ENCODE results near the gene RAB8B.

The RAB8B gene

DNA sequence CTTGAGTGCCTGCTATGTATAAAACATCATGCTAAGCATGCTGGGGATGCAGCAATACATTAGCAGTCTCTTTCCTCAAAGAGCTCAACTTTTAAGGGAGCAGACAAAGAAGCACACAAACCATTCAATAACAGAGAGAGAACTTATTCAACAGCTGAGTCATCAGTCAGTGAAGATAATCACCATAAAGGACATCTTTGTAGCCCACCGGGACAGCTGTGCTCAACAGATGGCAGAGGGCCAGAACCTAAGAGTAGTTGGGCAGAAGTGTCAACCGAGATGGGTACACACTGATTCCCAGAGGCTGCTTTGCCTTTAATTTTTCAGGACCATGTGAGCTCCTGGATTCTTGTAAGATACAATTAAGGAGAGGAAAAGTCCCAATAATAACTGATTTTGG lies 4.2 kb upstream of the RAB8B start:
- DNase-seq (ENCODE audit: low spot score): no peak

DNA sequence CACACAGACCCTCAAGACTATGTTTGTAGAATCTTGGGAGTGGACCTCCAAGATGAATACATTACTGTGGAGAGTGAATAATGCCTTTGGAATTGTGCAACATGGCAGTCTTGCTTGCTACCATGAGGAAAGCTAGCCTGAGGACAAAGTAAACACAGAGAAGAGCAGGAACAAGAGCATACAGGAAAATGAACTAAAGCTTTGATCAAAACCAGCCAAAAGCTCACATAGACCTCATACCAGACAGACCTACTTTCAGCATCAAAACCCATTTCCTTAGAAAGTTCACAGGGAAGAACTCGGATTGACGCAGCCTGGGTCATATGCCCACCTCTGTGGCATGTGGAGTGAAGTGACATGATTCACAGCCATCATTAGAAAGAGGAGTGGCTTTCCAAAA lies 3.3 kb upstream of the RAB8B start:
- no peak for DNase-seq (ENCODE audit: low spot score)

- no peak for DNase-seq (ENCODE audit: low spot score)
These were observed 1.7 kb upstream of the RAB8B start for GRCh38 chr15:63187589-63188226.

DNA sequence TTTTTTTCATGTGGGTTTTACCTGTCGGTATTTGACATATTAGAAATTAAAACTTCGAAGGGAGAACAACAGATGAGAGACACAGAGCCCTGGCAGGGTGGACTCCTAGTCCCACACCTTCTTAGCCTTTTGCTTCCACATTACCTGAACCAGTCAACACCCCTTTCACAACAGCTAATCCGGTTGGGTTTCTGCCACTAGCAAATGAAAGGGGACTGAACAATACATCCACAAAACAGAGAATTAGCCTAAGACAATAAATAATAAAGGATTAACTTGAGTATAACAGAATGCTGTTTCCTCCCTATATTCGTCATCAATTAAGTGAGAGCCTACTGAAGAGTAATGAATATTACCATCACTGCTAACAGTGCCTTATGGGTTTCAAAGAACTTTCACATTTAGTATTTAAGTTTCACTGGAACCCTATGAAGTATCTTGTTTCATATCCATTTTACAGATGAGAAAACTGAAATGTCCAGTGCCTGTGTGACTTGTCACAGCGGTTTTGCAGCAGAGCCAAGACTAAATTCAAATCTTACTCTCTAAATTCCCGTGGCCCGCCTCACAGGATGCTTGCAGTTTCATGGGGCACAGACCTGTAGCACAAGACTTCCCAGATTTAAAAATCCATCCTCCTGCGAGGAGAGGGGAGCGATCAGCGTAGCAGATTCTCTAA lies 1.0 kb upstream of the RAB8B start:
- DNase-seq (ENCODE audit: low spot score): no peak

DNA sequence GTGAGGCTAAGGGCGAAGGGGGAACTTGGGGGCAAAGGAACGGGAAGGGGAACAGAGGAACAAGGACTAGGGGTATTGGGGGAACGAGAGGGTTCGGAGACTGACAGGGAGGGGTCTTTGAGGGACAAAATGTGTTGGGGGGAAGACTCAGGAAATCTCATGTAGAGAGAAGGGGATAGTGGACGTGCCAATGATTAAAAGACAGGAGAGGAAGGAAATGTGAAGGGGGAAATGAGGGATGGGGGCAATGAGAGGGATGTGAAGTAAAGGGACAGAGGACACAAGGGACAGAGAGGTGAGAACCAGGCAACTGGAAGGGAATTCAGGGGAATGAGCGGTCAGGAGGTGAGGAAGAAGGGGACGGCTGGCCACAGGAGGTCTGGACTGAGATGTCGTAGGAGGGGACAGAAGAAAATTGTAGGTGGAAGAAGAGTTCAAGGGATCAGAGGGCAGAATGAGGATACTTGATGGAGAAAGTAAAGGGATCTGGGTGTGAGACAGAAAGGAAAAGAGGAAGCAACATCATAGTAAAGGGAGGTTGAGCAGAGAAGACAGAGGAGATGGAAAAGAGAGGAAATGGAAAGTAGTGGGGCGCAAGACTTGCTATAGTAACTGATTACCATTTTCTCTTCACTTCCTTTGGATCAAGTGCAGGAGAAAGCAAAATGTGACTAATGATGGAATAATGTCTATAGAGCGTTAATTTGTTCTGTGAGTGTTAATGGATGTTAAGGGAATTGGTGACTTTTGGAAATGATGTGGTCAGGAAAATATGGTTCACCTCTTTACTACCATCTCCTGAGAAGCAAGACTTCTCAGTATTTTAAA lies 749 bp downstream of the RAB8B start:
- DNase-seq (ENCODE audit: low spot score): no peak

GRCh38 chr15:63190769-63191649 lies 1.6 kb downstream of the RAB8B start:
- no peak for DNase-seq (ENCODE audit: low spot score)

DNA sequence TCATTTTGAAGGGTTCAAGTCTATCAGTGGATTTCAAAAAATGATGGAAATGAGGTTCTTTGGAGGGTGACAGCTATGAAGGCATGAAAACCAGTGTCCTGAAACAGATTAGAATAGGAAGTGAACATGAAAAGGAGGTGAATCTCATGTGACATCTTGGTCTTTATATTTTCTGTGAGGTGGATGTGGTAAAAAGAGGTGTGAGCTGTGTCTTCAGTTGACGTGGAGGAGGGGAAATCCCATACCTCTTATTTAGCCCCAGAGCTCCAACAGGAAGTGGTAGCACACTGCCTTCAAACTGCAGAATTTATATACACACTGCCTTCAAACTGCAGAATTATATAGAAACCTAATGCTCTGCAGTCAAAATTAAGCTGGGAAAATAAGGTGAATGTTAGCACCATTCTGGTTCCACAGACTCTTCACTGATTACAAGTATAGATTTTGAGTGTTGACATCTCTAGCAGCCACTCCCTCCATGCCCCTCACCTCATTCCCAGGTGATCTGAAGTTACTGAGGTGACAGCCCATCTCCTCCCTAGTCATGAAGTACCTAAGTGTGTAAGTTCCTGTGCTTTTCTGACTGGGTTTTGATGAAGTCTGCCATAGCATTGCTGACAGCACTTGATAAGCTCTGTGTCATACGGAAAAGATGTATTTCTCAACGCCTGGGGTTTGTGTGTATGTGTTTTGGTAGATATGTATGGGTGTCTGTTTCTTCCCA lies 2.7 kb downstream of the RAB8B start:
- no peak for DNase-seq (ENCODE audit: low spot score)

GRCh38 chr15:63192619-63193206 lies 3.3 kb downstream of the RAB8B start:
- DNase-seq (ENCODE audit: low spot score): no peak

GRCh38 chr15:63194302-63194701 lies 4.9 kb downstream of the RAB8B start:
- DNase-seq (ENCODE audit: low spot score): no peak

DNA sequence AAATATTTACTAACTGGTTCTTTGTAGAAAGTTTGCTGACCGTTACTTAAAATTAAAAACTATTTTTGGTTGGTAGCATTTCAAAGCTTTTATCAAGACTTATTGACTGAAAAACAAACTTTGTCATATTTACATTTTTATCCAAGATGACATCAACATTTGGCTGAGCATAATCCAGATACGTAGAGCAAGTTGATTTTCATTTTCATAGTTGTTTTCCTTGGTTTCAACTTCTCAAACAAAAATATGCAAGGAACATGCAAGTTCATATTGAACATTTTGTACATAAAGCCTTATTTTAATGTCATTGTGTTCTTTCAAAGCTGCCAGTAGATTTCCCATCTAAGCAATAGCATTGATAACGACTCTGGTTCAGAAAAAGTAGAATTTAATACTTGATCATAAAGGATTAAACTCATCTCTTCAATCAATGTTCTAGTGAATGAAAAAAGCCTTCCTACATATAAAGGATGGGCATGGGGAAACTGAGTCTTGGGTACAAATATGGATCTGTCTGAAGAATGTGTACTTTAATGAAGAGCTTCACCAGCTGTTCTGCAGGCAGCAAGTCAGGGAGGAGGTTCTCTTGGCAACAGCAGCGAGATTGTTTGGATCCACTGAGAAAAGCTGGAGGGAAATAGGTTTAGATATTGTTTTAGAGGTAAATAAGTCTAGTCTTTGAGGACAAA lies 5.6 kb downstream of the RAB8B start:
- DNase-seq (ENCODE audit: low spot score): no peak

DNA sequence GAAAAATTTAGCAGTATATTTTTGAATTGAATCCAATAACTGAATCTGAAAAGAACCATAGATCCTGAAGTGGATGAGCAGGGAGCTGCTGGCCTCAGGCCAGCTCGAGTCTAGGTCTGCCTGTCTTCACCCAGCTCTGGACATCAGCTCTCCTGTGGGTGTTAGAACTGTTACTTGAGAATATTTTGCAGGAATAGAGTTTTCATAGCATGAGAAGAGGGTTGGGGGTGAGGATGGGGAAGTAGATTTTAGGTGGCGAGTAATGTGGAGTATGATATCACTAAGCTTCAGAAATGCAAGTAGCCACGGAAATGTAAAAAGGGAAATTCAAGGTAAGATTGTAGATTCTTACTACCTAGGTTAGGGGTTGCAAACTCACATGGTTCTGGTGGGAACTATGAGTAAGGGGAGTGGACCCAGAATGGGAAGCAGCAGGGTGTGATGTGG lies 6.2 kb downstream of the RAB8B start:
- no peak for DNase-seq (ENCODE audit: low spot score)

GRCh38 chr15:63196842-63197241 lies 7.4 kb downstream of the RAB8B start:
- DNase-seq (ENCODE audit: low spot score): no peak

GRCh38 chr15:63197626-63198025 lies 8.2 kb downstream of the RAB8B start:
- DNase-seq (ENCODE audit: low spot score): no peak

DNA sequence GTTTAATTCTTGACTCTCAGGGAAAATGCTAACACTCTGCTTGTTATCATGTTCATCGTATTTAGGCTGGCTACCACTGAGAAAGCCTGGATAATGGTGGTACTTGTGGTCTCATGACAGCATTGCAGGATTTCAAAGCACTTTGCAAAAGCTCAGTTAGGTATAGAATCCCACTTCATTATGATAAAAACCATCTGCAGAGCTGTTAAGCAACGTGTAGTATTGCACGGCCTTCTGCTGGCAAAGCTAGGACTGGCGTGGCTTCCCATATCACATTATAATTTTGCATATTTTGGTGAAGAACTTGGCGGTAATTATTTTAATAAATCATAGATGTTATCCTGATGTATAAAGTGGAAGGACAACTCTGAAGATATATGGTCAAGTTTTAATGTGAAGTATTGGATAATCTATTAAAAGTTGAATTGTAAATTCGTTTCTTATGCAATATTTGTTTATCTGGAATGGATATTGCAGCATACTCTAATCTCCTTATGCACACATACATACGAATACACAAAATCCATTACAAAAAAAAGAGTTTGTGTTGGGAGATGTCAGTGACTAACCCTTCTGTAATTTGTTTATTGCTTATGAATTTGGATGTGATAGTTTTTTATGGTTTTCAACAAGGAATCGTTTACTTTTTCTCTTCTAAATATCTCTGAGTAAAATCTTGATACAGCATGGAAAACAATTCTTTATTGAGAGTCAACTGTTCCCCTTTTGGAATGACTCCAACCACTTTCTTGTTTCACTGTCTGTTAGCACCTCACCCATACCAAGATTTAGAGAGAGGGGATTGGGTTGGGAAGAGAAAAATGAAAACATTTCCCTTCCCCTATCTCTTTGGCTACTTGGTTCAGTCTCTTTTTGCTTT lies 9.2 kb downstream of the RAB8B start:
- no peak for DNase-seq (ENCODE audit: low spot score)

DNA sequence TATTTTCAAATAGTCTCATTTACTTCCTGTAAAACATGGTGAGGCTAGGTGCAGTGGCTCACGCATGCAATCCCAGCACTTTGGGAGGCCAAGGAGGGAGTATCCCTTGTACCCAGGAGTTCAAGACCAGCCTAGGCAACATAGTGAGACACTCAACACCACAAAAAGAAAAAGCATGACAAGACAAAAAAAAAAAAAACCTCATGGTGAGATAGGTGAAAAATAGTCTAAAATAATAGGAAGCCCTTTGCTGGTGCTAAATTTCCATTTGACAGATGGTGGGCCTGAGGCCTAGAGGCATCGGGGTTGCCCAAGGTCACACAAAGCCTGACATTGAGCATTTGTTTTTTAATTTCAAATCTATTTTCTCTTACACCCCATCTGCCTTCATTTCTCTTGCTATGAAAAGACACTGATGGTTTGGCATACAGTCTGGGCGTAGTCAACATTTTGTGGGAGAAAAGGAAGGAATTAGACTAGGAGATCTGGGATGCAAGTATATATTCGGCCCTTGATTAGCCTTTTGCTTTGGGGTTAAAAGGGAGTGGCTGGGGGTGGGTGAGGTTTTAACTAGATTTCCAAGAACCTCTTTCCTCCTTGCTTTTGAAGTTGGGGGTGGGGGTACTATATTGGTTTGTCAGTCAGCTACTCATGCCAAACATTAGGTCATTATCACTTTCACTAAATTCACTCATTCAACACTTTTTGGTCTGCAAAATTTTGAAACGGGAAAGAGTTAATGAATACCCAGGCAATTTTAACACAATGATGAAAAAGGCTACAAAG lies 11.3 kb downstream of the RAB8B start:
- DNase-seq (ENCODE audit: low spot score): no peak

DNA sequence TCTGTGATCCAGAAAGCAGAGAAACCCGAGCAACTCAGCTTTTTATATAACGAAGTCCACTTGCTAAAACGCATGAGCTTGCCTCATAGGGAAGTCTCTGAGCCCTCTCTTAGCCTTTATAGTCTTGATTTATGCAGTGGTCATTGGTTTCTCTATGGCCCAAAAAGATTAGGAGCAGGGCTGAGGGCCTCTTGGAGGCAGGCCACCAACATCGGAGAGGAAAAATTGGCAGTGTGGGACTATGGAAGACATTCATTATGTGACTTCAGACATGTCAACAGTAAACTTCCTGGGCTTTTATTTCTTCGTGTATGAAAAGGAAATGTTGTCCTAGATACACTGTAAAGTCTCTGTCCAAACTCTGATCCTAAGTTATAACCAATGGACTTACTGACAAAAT lies 13.5 kb downstream of the RAB8B start:
- no peak for DNase-seq (ENCODE audit: low spot score)

DNA sequence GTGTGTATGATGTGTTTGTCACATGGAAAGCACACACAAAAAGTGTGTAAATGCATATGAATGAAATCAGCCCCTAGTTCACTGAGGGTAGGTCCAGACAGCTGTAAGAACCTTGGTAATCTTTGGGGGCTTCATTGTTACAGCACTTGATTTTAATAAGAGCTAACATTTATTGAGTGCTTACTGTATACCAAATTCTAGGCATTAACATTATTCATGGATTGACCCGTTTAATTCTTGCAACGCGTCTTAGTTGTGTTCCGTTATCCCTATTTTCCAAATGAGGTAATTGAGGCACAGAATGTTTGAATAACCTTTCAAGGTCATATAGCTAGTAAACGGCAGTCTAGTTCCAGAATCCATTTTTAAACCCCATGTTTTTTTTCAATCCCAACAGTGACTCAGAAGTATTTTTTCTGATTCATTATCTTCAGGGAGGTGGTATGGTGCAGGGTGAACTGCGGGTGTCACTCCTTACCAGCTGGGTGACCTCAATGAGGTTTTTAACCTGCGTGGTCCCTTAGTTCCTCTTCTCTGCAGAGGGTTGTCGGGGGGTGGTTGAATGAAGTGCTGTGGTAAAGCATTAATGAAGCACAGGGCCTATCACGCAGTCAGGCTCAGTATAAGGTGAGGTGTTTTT lies 14.2 kb downstream of the RAB8B start:
- no peak for DNase-seq (ENCODE audit: low spot score)

- no peak for DNase-seq (ENCODE audit: low spot score)
These were observed 16.7 kb downstream of the RAB8B start for GRCh38 chr15:63206079-63206478.
